T-helper 2 cell (primary cell): ENCODE results near the gene MARK3.
A peak's percentile ranks its signal among the peaks of the same experiment; 100 is the strongest.
"Not testable (repeated sequence)": the region's sequence is repeated elsewhere in the genome, so short reads cannot be mapped to it uniquely, and the experiment has no call there.

ENCODE experiments used
- DNase-seq, 5 experiments: peaks; one replicate each; pipeline versions ENCODE4 v3.0.0 to v3.0.0-alpha.2; 2012 to 2022

The MARK3 gene

DNA sequence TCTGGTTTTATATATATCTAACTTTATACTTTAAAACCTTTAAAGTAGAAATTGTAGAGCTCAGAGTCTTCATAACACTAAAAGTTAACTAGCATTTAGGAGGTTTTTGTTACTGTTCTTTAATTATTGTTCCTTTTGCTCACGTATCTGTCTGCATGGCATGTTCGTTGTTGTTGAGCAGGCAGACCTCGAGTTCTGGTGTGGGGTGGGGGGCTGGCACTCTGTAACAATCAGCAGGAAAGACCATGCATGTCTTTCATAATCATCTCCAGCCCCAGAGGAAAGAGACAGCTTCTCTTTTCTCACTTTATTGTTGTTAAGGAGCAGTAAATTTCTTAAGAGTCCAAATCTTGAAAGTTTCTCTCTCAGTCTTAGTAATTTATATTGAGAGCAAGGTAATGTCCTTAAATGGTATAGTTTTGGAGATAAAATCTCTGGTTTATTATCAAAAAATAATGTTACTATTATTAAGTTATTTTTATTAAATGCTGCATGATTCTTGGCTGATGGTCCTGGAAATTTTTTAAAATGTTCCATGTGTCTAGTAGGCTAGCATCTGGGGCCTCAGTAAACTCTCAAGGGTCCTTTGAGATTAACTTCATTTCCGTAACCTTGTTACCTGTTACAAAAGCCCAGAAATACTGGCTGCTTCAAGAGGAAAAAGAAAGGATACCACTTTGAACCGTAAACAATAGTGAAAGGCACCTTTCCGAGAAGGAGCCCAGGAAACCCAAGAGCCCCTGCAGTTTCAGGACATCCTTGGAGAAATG lies 107.1 kb downstream of the MARK3 start:
- DNase-seq = no peak

DNA sequence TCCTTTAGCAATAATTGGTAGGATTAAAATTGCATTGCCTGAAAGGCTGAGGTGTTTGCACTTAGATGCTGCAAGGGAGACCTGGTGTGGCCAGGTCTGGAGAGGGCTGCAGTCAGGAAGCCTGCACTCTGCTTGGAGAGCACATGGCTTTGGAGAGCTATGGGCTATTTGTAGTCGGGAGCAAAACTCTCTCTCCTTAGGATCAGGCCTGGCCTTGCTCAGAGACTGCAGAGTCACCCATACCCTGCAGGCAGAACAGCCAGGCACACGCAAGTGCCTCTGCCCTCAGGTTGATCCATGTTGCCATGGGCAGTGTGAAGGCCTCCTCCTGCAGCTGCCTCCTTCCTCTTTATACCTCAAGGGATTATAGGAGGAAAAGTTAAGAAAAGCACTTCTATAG lies 110.6 kb downstream of the MARK3 start:
- no peak for DNase-seq

DNA sequence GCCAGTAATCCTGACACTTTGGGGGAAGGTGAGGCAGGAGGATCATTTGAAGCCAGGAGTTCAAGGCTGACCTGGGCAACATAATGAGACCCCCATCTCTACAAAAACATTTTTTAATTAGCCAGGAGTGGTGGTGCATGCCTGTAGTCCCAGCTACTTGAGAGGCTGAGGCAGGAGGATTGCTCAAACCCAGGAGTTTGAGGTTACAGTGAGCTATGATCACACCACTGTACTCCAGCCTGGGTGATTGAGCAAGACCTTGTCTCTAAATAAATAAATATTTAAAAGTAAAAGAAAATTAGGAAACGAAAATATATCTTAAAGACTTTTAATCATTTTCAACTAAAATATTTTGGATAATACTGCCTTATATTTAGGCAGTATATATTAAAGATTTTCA lies 111.6 kb downstream of the MARK3 start:
- DNase-seq = no peak

DNA sequence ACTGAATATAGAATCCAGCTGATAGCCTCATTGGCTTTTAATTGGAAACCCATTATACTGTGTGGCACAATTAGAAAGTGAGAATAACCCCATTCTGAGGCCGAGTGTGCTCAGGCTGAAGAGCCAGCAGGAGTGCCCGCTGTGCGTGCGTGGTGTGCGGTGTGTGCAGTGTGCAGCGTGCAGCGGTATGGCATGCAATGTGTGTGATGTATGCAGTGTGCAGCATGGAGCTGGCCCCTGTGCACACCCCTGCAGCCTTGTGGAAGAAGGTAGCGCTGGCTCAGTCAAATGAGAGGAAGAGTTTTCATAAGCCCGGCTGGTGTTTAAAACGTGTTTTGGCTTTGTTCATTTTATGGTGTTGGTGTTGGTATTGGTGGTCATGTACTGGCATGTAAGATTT lies 114.5 kb downstream of the MARK3 start:
- no peak for DNase-seq

DNA sequence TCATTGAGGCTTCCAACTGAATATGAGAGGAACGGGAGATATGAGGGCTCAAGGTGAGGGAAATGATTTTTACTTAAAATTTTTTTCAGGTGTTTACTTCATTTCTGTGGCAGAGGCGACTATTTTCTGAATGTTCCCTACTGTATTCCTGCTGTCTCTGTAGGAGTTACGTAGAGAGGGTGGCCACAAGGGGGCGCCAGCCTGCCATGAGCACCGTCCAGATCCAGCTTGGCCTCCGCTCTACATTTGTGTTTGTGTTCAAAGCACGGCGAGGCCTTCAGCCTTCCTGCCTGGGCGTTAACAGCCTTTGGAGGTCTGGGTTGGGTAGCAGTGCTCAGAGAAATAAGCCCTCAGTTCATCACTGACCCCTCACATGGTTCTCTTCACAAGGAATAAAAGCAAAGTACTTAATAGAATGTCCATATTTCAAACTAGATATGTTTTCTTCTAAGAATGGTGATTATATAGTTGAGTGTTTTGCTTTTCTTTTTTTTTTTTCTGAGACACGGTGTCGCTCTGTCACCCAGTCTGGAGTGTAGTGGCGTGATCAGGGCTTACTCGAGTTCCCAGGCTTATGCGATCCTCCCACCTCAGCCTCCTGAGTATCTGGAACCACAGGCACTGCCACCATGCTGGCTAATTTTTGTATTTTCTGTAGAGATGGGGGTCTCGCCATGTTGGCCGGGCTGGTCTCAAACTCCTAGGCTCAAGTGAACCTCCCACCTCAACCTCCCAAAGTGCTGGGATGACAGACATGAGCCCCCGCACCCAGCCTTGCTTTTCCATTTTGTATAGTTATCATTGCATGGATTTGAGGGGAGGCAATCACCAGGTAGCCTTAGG lies 115.2 kb downstream of the MARK3 start:
- peak; percentile 47 to 78 (median 66) for DNase-seq

DNA sequence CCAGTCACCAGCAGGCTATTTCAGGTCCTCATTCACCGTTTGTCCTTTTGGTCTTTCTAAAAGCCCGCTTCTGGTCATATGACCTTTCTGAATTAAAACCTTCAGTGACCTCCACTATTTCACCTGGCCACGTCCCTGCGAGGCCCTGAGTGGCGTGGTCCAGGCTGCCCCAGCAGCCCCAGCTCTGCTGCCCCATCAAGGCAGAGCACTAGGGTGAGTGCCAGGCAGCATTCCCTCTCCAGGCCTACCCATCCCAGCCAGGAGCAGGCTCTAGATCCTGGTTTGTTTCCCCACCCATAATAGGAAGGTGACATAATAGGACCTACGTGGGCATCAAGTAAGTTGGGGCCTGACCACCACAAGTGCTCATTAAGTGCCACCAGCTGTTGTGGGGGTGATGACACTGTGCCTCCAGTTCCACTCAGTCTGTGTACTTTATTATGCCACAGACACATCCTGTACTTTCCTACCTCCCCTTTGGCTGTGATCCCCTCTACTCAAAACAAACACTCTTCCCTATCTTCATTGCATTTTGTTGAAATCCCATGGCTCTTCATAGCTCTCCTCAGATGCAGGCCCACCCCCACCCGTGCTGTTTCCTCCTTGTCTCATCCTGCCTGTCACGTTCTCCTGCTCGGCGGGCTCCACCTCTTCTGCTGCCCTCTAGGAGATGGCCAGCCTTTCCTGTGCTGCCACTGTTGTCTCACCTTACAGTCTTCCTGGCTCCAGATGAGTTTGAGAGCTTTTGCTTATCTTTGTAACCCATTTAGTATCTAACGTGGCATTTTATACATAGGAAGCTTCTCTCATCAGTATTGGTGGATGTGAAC lies 116.0 kb downstream of the MARK3 start:
- no peak for DNase-seq

DNA sequence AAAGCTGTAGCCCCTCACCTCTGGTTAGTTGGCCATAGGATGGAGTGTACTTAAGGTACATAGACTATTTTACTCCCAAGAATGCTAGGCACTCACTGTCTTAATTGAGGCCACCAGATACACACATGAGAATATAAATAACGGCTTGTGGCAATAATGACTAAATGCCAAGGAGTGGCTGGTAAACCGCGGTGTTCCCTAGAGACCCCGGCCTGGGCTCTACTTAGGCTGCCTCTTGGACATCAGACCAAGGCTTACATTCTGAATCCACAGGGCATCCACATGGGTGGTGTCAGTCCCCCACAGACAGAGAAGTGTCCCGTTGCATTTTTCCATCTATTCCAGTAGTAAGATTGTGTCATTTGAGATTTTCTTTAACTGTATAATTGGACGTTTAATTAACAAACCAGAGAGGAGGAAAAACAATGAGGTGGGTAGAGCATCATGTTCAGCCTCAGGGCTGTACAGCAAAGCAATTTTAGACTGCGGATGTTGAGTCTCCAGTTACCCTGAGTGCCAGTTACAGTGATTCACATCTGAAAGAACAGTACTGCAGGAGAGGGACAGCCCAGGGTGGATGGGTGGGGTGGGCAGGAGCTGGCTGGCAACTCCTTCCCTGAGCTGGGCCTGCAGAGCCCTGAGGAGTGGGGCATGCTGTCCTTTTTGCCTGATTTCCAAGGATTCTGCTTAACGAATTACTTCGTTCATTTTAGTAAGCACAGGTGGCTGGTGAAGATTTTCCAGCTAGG lies 116.9 kb downstream of the MARK3 start:
- DNase-seq = no peak

DNA sequence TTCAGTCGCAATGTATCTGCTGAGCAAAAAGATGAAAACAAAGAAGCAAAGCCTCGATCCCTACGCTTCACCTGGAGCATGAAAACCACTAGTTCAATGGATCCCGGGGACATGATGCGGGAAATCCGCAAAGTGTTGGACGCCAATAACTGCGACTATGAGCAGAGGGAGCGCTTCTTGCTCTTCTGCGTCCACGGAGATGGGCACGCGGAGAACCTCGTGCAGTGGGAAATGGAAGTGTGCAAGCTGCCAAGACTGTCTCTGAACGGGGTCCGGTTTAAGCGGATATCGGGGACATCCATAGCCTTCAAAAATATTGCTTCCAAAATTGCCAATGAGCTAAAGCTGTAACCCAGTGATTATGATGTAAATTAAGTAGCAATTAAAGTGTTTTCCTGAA lies 117.7 kb downstream of the MARK3 start:
- DNase-seq = no peak

DNA sequence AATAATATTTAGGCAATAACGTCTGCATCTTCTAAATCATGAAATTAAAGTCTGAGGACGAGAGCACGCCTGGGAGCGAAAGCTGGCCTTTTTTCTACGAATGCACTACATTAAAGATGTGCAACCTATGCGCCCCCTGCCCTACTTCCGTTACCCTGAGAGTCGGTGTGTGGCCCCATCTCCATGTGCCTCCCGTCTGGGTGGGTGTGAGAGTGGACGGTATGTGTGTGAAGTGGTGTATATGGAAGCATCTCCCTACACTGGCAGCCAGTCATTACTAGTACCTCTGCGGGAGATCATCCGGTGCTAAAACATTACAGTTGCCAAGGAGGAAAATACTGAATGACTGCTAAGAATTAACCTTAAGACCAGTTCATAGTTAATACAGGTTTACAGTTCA lies 118.1 kb downstream of the MARK3 start:
- no peak for DNase-seq

DNA sequence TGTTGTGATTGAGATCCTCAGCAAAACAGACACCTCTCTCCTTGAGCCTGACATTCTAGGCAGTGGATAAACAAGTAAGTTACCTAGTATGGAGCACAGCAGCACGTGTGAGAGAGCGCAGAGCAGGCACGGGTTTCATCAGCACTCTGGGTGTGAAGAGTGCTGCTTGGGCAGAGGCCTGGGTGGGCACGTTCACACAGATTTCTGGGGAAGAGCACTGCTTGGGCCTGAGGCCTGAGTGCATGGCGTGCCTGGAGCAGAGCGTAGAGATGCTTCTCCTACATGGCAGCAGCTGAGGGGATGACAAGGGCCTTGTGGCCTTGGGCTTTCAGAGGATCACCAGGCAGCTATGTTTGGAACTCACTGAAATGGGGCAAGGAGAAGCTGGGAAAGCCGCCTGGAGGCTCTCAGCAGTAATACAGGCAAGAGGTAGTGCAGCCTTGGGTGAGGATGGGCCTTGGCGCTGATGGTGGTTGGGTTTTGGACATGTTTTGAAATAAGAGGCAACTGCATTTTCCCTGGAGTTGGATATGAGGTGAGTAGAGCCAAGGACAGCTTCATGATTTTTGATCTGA lies 119.9 kb downstream of the MARK3 start:
- DNase-seq = no peak

DNA sequence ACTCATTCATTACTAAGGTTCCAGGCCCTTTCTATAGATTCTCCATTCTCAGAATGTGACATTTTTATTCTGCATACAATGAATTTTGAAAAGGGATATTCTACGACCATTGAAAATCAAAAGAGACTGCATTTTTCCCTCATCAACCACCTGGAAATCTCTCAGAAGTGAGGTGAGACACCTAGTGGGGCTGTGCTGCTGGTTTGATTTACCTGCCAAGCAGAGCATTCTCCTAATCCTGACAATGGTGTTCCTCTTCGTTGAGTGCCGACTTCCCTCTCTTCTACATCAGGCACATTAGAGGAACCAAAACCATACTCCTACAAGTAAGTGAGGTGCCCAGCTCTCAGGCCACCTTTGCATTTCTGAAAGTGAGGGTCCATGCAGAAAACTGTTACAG lies 122.5 kb downstream of the MARK3 start:
- no peak for DNase-seq

DNA sequence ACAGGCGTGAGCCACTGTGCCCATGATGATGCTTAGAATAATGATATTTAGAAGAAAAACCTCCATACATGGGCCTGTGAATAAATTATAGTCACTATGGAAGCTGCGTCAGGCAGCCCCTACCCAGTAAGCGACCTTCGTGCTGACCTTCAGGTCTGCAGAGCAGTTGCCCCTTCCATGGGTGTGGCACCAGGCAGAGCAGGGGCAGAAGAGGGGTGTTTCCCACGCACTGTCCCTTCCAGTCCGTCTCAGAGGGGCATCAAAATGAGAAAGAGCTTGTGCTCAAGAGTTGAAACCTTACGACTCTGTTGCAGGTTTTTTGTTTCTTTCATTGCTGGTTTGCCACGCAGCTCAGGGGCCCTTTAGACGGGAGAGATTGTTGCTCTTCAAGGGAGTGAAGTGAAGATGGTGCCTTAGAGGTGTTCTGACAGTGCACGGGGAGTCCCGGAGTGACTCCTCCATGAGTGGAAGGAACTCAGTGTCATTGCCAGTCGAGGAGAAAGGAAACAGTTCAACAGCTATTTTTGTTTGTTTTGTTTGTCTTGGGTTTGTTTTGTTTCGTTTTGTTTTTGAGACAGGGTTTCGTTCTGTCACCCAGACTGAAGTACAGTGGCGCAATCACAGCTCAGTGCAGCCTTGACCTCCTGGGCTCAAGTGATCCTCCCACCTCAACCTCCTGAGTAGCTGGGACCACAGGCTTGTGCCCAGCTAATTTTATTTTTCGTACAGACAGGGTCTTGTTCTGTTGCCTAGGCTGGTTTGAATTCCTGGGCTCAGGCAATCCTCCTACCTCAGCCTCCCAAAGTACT lies 123.5 kb downstream of the MARK3 start:
- DNase-seq = no peak

DNA sequence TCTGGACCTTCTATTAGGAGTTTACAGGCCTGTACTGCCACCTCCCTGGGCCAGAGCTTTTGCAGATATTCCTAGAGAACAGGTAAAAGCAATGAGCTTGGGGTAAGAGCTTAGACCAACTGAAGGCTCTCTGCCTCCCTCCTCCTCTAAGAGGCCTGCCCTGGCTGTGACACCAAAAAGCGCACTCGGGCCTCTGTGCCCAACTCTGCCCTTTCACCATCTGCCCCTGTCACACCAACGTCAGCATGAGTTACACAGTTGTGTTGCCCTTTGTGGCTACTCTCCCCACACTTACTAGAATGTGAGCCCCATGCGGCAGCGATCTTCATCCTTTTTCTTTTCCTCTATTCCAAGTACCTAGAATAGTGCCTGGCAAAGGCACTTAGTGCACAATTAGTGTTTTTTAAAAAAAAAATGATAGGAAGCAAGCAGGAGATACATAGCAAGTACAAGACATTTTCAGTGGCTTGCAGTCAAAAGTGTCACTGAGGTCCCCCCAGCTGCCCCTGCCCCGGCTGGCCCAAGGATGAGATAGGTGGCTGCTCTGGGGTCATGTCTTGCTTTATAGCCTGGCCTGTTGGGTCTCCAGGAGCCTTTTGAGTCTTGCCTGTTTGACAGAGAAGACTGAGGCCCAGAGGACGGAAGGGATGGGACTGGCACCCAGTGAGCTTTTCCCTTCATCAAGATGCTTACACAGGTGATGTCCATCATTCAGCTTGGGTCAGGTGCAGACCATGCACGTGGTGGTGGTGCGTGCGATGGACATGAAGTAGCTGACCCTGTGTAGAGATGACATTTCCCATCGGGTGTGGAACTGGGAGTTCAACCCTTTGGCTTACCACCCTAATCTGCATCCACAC lies 124.9 kb downstream of the MARK3 start:
- DNase-seq = no peak

DNA sequence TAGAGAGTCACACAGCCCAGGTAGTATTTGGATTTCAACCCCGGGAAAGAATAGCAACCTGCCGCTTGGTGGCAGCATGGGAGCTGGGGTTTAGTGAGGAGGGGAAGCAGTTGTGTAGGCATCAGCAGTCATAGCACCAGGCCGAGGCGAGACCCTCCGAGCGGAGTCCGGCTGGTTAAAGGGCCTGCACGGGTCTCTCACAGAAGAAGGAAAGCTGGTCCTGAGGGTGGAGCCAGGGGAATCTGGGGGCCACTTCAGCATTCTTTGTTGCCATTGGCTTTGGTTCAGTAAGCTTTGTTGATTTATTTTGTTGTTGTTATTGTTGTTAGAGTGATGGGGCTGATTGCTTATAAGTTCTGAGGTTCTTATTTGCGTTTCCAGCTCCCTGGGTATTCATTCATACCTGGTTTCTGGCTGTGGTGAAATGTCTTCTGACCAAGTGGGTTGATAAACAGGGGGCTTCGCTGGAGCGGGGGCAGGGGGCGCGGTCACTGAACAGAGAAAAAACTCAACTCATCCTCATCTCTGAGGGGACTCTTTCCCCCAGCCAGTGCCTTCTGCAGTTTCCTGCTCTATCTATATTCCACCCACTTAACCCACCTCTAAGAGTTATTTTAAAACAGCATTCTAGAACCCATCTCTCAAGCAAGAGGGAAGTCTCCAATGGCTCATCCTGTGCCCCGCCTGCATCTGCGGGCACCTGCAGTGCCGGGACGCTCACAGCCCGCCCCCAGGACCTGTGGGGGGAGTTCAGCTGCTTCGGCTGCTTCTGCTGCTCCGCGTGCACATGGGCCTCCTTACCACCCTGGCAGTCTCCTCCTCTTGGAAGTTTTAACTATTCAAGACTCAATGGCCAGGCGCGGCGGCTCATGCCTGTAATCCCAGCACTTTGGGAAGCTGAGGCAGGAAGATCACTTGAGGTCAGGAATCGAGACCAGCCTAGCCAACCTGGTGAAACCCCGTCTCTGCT lies 125.8 kb downstream of the MARK3 start:
- DNase-seq = no peak

DNA sequence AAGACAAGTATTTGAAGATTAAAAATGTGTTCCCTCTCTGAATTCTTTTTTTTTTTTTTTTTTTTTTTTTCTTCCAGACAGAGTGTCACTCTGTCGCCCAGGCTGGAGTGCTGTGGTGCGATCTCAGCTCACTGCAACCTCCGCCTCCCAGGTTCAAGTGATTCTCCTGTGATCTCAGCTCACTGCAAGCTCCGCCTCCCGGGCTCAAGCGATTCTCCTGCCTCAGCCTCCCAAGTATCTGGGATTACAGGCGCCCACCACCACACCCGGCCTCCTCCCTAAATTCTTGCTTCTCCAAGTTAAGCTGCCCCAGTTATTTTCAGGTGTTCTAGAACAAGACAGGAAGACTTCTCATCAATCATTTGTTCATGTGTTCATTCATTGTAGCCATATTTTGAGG lies 127.0 kb downstream of the MARK3 start:
- DNase-seq = not testable (repeated sequence)

DNA sequence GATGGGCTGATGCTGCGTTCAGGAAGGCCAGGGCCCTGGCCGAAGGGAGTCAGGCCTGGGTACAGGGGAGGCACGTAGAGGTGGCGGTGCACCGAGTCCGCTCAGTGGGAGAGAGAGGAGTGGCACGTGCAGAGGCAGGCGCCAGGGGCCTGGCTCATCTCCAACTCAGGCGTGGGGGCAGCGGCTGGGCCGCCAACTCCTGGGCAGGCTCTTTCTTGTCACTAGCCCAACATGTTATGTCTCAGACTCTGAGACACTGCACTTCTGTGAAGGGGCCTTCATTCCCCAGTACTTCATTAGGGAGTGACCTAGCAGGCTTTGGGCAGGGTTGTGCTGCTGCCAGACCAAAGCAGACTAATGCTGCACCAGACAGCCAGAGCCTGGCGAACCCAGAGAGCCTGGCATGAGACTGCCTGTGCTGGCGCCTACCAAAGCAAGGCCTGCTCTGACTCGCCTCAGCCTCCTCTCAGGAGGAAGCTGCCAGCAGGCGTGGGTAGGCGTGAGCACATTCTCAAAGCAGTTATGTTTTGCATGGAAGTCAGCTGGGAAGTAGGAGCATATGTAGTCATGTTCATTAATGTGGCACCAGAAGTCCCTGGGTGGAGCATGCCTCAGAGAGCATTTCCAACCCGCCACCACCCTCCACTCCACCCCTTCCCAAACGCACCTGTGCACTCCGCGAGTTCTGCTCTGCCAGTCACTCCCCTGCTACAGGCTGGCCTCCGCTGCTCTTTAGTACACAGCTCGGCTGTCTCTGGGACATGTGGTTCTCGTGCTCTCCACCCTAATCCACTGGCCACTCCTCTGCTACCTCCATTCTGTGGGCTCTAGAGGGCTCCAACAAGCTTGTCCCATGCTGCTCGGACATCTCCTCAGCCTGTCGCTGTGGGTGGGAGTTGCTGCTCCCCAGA lies 127.7 kb downstream of the MARK3 start:
- DNase-seq = no peak

DNA sequence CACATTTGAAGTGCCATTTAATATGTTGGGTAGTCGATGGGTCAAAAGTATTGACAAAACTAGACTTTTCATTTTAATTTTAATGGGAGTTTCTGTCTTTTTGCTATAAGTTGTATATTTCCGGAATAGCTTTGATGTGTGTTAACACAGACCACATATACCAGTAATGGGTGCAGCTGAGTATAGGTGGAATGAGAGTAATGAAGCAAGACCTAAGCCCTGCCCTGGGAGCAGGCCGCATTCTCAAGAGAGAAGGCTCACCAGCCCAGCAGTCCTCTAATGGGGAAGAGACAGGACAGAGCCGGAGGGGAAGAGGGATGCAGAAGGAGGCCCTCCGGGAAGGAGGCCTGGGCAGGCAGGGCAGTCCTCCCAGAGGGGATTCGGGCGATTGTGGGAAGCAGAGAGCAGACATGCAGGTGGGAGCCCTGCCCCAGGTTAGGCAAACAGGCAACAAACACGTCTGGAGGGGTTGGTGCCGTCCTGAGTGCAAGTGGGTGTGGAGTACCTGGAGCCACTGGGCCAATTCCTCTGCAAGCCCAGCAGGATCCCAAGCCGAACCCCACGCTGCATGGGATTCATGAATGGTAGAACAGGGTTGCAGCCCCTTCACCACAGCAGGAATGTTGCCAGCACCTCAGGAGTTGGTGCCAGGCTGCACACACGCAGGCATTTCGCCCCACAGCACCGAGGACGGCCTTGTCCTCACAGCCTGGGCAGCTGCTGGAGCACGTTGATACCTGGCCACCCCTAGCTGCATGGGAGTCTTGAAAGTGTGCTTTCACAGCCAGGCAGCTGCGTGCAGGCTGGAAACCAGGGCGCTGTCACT lies 129.6 kb downstream of the MARK3 start:
- no peak for DNase-seq
